Ammon's horn (tissue), 1 donor: ENCODE data around the gene TTC38.
A peak's percentile ranks its signal among the peaks of the same experiment; 100 is the strongest.

Experiments used
- DNase-seq: peaks from one replicate; pipeline ENCODE4 v3.0.0-alpha.2; 2016; ENCODE audit warnings: low spot score

Gene TTC38

GRCh38 chr22:46278656-46279645, 11.1 kb downstream of the TTC38 start:
- DNase-seq = no peak

- DNase-seq = no peak
These were observed 12.4 kb downstream of the TTC38 start for GRCh38 chr22:46280063-46280817.

GRCh38 chr22:46280999-46281623, 13.3 kb downstream of the TTC38 start:
- peak; percentile 87 for DNase-seq

GRCh38 chr22:46281866-46282678, 14.3 kb downstream of the TTC38 start:
- DNase-seq = no peak

GRCh38 chr22:46286006-46286405, 18.2 kb downstream of the TTC38 start:
- no peak for DNase-seq

GRCh38 chr22:46286941-46287872, 19.4 kb downstream of the TTC38 start:
- no peak for DNase-seq

- DNase-seq = no peak
These were observed 20.3 kb downstream of the TTC38 start for GRCh38 chr22:46287873-46288751.

GRCh38 chr22:46288846-46289243, 21.0 kb downstream of the TTC38 start:
- DNase-seq = no peak

- DNase-seq = no peak
These were observed 21.6 kb downstream of the TTC38 start for GRCh38 chr22:46289244-46289891.

GRCh38 chr22:46290121-46290842, 22.5 kb downstream of the TTC38 start:
- no peak for DNase-seq

GRCh38 chr22:46290843-46291785, 23.3 kb downstream of the TTC38 start:
- no peak for DNase-seq

GRCh38 chr22:46292173-46292572, 24.4 kb downstream of the TTC38 start:
- no peak for DNase-seq

GRCh38 chr22:46292732-46293131, 24.9 kb downstream of the TTC38 start:
- DNase-seq = no peak

- DNase-seq = peak; percentile 77
These were observed 25.9 kb downstream of the TTC38 start for GRCh38 chr22:46293577-46294260.

- DNase-seq = no peak
These were observed 27.0 kb downstream of the TTC38 start for GRCh38 chr22:46294784-46295183.

GRCh38 chr22:46295277-46295971, 27.6 kb downstream of the TTC38 start:
- DNase-seq = no peak
